GM19455 (cell line): Measurements from ENCODE around the gene ZNF554.

Source experiments
- ATAC-seq: cut with Tn5 transposase; IDR thresholded peaks from one replicate; pipeline ENCODE4 v1.9.1; 2021; ENCODE audit not compliant: unreplicated experiment

The ZNF554 gene

GRCh38 chr19:2819540-2820111 lies at the start of gene ZNF554:
Gene ZNF554 (plus strand): TSS chr19:2819868. CDS start chr19:2820072, 204 bp downstream.
- peak; percentile 81 for ATAC-seq

- no peak for ATAC-seq
These were observed 49.3 kb upstream of the ZNF554 start for GRCh38 chr19:2770055-2771013.

GRCh38 chr19:2771786-2772674 lies 47.6 kb upstream of the ZNF554 start:
- ATAC-seq: no peak

DNA sequence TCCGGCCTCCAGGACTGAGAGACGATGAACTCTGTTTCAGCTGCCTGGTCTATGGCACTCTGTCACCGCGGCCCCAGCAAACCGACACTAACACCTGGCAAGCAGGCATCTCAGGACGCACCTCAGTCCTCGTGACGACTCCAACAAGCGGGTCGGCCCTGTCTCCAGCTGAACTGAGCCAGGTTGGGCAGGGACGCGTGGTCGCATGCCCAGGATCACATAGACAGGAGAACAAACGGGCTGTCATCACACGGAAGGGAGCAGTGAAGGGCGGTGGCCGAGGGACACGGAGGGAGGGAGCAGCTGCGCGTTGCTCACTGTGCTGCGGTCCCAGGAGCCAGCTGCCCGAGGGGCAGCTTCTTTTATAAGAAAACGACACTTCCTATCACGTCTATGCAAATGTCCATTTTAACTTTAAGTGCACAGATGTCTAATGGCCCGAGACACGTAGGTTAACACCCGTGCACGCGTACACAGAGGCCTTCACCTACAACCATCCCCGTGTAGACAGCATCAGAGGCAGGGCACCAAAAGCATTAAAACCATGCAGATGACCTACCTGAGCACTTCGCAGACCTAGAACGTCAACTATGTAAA lies 45.5 kb upstream of the ZNF554 start:
- ATAC-seq: no peak

DNA sequence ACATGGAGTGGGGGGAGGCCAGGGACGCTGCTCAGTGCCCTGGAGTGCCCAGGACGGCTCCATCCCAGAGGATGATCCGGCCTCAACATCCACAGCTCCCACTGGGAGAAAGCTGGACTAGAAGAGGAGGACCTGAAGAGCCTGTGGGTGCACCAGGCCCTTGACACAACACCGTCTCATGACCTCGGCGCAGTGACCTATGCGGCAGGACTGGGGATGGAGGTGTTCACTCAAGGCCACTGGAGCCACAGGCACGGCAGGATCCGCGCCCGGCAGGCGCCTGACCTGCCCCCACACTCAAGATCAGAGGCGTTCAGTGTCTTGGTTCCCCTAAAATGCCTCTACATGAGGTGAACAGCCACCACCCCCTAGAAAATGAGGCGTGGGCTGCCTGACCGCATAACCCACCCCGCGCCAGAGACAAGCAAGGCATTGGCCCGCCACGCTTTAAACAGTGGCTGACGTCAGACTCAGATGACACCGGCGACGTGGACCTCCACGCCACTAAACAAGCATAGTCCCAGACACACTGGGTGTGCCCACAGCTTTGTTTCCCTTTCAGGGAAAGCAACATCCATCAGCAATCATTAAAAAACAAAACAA lies 44.6 kb upstream of the ZNF554 start:
- ATAC-seq: no peak

GRCh38 chr19:2775556-2776430 lies 43.9 kb upstream of the ZNF554 start:
- ATAC-seq: no peak

DNA sequence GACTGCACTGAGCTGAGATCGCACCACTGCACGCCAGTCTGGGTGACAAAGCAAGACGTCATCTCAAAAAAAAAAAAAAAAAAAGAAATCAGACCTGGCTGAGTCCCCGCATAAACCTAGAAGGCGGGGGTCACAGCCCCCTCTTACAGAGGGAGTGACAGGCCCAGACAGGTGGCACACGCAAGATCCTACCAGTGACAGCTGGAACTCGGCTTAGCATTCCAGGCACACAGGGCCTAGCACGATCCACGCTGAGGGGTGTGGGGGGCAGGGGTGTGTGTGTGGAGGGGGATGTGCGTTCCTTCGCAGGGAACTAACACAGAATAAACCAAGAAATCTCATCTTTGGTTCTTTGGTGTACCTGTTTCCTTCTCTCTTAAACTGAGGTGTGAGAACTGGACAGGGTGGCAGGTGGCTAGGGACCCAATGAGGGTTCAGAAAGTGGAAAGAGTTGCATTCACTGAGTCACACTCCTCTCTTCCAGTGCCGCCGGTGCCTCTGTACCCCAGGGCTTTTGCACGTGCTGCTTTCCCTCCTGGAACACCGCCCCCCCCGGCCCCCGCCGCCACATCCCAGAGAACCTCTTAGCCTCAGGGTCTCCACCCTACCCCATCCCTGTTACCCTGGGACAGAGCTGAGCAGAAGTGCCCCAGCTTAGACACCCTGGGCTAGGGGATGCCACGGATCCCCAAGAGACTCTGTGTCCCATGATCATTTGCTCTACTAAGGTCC lies 41.5 kb upstream of the ZNF554 start:
- no peak for ATAC-seq

DNA sequence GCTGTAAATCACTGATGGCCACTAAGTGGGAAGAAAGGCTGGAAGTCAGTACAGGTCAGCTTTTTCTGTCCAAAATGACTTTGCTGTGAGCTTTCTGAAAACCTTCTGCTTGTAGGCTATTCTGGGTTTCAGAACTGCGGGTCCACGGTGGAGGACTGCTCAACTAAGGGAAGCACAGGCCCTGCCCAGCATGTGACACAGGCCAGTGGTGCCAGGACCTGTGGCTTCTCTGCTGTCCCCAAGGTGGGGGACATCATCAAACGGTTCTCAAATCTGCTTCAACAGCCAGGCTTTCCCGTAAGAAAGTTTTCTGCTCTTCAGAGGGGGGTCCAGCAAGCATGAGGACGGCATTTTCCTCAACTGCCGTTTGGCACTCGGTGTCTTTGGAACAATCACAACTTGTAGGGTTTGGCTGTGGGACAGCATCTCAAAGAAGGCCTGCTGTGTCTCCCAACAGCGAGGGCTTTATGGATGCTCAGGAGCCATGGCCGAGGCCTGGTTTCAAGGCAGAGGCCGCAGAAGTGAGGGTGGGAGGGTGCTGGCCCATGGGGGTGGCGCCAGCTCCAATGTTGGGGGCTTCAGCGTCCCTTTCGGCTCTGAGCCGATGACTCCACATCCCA lies 40.4 kb upstream of the ZNF554 start:
- ATAC-seq: no peak

GRCh38 chr19:2780284-2780683 lies 39.4 kb upstream of the ZNF554 start:
- ATAC-seq: no peak

DNA sequence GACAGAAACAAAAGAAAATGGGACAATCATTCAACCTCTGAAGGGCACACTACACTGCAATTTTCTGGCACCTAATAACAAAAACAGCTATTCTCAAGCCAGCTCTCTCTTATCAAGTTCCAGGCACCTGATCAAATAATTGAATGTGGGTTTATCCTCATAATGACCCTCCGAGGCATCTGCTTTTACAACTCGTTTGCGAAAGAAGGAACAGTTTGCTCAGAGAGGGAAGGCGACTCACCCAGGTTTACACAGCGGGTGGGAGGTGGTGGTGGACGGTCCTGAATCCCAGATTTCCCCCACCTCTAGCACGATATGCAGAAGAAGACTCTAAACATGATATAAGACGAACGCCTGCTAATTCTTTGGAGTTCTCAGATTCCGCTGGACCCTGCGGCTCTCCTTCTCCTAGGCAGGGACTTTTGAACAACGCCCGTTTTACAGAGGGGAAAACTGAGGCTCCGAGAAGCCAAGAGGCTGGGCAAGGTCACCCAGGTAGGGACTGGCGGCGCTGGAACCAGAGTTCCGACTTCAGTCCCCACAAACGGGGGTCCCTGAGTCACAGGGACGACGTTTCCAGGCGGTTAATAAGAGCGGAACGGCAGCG lies 37.2 kb upstream of the ZNF554 start:
- no peak for ATAC-seq

- peak; percentile 71 for ATAC-seq
These were observed 36.5 kb upstream of the ZNF554 start, which contains the start of gene SGTA for GRCh38 chr19:2782936-2783780. Gene SGTA (minus strand): TSS chr19:2783273. CDS start chr19:2769068, 14,205 bp downstream.

DNA sequence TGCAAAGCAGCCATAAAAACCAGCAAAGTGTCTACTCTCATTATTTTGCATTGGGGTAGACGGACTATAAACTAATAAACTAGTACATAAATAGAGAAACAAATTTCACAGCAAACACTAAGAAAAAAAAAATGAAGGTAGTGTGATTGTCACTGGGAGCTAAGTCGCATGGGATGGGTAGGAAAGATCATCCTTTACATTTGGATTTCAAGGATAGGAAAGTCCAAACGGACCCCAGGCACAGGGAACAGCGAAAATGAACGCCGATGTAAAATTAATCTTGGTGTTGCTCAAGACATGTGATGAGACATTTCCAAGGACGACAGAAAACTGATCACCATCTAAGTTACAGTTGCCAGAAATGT lies 35.9 kb upstream of the ZNF554 start:
- ATAC-seq: no peak

DNA sequence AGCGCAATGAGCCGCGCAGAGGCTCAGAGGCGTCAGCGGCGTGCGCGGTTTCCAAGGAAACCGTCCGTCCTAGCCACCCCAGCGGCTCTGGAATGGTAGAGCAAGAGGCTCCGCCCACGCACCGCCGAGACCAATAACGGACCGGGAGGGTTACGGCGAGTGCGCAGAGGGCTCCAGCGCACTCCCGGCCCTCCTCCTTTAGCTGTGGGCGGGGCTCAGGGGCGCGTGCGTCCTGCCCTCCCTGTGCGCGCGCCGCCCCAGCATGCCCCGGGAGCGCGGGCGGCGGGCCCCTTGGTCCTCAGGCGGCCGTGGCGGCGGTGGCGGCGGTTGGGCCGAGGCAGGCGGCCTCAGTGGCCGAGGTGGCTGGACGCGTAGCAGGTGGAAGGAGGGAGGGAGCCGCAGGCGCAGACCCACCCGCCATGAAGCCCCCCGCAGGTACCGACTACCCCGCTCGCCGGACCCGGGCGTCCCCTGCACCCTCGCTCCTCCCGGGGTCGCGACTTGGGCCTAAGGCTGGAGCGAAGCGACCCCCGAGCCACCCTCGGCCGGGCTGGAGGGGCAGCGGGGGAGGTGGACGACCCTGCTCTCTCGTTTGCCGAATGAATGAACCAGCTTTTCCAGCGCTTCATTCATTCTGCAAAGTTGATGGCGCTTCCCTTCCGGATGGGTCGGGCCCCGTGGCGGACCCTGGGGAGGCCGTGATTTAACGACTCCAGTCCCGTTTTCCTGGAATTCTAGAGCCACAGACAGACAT lies 34.2 kb upstream of the ZNF554 start, which contains the start of gene THOP1:
TSS of gene THOP1 (plus strand) at position 260 of the 754 bp plus-strand sequence. CDS start at position 420, 160 bp downstream.
- peak; percentile 53 for ATAC-seq

GRCh38 chr19:2787115-2787514 lies 32.6 kb upstream of the ZNF554 start:
- no peak for ATAC-seq

DNA sequence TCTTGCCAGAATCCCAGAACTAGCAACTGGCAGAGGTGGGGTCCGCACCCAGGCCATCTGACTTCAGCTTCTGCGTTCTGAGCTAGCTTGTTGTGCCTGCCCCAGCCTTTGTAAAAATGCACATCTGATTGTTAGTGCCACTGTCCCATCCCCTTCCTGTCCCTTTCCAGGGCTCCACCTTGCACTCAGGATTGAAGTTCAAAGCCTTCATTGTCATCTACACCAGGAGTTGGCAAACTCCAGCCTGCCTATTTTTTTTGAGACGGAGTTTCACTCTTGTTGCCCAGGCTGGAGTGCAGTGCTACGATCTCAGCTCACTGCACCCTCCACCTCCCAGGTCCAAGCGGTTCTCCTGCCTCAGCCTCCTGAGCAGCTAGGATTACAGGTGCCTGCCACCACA lies 31.4 kb upstream of the ZNF554 start:
- no peak for ATAC-seq

GRCh38 chr19:2790194-2790556 lies 29.5 kb upstream of the ZNF554 start:
- ATAC-seq: no peak
